OCI-LY7 (cell line): Measurements from ENCODE around the gene ANKS1B. TPM values are rescaled to one million over a fixed set of nuclear protein-coding genes. Genes with fewer than 3 reads are reported as not detected.

Experiments
- BruUV-seq: library from RNA; stranded (reverse); fragments of 400-500 nt; replicated peaks from 2 replicates; lab custom pipeline; 2021; lab: Mats Ljungman, UMichigan
- CTCF ChIA-PET: fragments of 300-600 bp; sonication (Branson Sonifier 250); formaldehyde crosslinking; loops from one replicate; lab custom pipeline; 2022; ENCODE audit warnings: antibody characterized with exemption; ENCODE audit not compliant: unreplicated experiment; lab: Charles Lee
- POLR2A ChIA-PET: fragments of 300-600 bp; sonication (Branson Sonifier 250); formaldehyde crosslinking; loops from one replicate; lab custom pipeline; 2022; ENCODE audit warnings: antibody characterized with exemption; lab: Charles Lee
- DNase-seq: peaks from one replicate; pipeline ENCODE4 v3.0.0-alpha.2; 2015; ENCODE audit warnings: low spot score
- H2AFZ ChIP-seq: fragments of 200-600 bp; sonication (generic), shearing (Covaris generic); 2 replicates; pipeline ENCODE4 v1.6.1; 2014; ENCODE audit warnings: mild to moderate bottlenecking, antibody characterized with exemption, low read length, moderate library complexity
- H3K27ac ChIP-seq: fragments of 200-600 bp; sonication (generic); 2 replicates; pipeline ENCODE4 v1.5.1; 2014; ENCODE audit warnings: mixed run types, low read depth, mild to moderate bottlenecking, moderate library complexity, low read length, inconsistent platforms; ENCODE audit not compliant: poor library complexity, severe bottlenecking
- H3K36me3 ChIP-seq: fragments of 200-600 bp; sonication (generic); 2 replicates; pipeline ENCODE4 v1.6.1; 2014; ENCODE audit warnings: mild to moderate bottlenecking, antibody characterized with exemption, low read length, moderate library complexity, mixed read lengths; ENCODE audit not compliant: insufficient read depth
- H3K4me1 ChIP-seq: fragments of 200-600 bp; sonication (generic); 2 replicates; pipeline ENCODE4 v1.5.1; 2014; ENCODE audit warnings: mild to moderate bottlenecking, low read length; ENCODE audit not compliant: insufficient read depth, poor library complexity, severe bottlenecking
- H3K4me2 ChIP-seq: fragments of 200-600 bp; sonication (generic); 2 replicates; pipeline ENCODE4 v1.6.1; 2014; ENCODE audit warnings: mild to moderate bottlenecking, low read length
- H3K4me3 ChIP-seq: fragments of 200-600 bp; sonication (generic); 2 replicates; pipeline ENCODE4 v1.5.1; 2014; ENCODE audit warnings: mild to moderate bottlenecking, low read depth, low read length; ENCODE audit not compliant: poor library complexity, severe bottlenecking
- H3K79me2 ChIP-seq: fragments of 200-600 bp; sonication (generic); 2 replicates; pipeline ENCODE4 v1.6.1; 2016; ENCODE audit warnings: low read depth, mild to moderate bottlenecking, low read length, moderate library complexity, mixed read lengths; ENCODE audit not compliant: insufficient read depth
- H3K9me2 ChIP-seq: fragments of 200-600 bp; sonication (generic); 2 replicates; pipeline ENCODE4 v1.6.1; 2016; ENCODE audit warnings: mild to moderate bottlenecking, low read length, mixed read lengths; ENCODE audit not compliant: insufficient read depth
- H3K9me3 ChIP-seq: fragments of 200-600 bp; sonication (generic); 2 replicates; pipeline ENCODE4 v1.6.1; 2014; ENCODE audit warnings: mild to moderate bottlenecking, mixed run types, low read length, mixed read lengths
- H4K20me1 ChIP-seq: fragments of 200-600 bp; sonication (generic); 2 replicates; pipeline ENCODE4 v1.6.1; 2014; ENCODE audit warnings: mild to moderate bottlenecking, antibody characterized with exemption, low read length, moderate library complexity, mixed read lengths; ENCODE audit not compliant: insufficient read depth
- EZH2phosphoT487 ChIP-seq: fragments of 200-600 bp; sonication (generic); IDR thresholded peaks from 2 replicates; pipeline ENCODE4 v1.6.1; 2018; ENCODE audit warnings: low read depth, borderline replicate concordance, mild to moderate bottlenecking, mixed run types, antibody characterized with exemption, low read length, moderate library complexity, mixed read lengths
- intact Hi-C: fragments of 100-400 bp; cut with micrococcal nuclease; formaldehyde crosslinking; loops from one replicate; pipeline ENCODE4 v1.10.0; 2022; ENCODE audit not compliant: unreplicated experiment
- total RNA-seq, 2 experiments: library from RNA; depleted of rRNA in 1 of 2; stranded (reverse); fragments of >200 nt in 1 of 2; shearing (Covaris generic) in 1 of 2; gene quantifications; 2 replicates each; pipeline ENCODE4 v1.2.3, GENCODE V29; 2014 to 2022
- TF ChIP-seq, protein P1 (sequence below): fragments of 200-600 bp; sonication (generic); conservative IDR thresholded peaks from 2 replicates; pipeline ENCODE4 v1.5.1; 2014; ENCODE audit warnings: mild to moderate bottlenecking, antibody characterized with exemption, low read length, moderate library complexity, mixed read lengths

The ANKS1B gene
- total RNA-seq, 2 experiments from 2014 or later: 2.9 to 6.0 TPM

- ChIA-PET CTCF (no interaction called here), POLR2A (interaction anchor here (1.0 kb wide), 1 partner anchor 84 kb away, joined by 4 read pairs; no protein-coding TSS in a partner anchor)
- no peak overlapping the region for H3K27ac ChIP-seq
- H3K4me3 ChIP-seq: no peak overlapping the region
- intact Hi-C loops: no loop called here
- H3K4me2 ChIP-seq: no peak overlapping the region
- no peak for DNase-seq
- no peak for TF ChIP-seq EZH2phosphoT487
- TF ChIP-seq, protein P1, sequence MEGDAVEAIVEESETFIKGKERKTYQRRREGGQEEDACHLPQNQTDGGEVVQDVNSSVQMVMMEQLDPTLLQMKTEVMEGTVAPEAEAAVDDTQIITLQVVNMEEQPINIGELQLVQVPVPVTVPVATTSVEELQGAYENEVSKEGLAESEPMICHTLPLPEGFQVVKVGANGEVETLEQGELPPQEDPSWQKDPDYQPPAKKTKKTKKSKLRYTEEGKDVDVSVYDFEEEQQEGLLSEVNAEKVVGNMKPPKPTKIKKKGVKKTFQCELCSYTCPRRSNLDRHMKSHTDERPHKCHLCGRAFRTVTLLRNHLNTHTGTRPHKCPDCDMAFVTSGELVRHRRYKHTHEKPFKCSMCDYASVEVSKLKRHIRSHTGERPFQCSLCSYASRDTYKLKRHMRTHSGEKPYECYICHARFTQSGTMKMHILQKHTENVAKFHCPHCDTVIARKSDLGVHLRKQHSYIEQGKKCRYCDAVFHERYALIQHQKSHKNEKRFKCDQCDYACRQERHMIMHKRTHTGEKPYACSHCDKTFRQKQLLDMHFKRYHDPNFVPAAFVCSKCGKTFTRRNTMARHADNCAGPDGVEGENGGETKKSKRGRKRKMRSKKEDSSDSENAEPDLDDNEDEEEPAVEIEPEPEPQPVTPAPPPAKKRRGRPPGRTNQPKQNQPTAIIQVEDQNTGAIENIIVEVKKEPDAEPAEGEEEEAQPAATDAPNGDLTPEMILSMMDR: no peak
- no peaks in the 10 kb centered on the region for H3K9me3 ChIP-seq
- H3K9me2 ChIP-seq: no peaks in the 10 kb centered on the region
- H3K4me1 ChIP-seq: no peaks in the 10 kb centered on the region
- H4K20me1 ChIP-seq: no peaks in the 10 kb centered on the region
- no peaks in the 10 kb centered on the region for H3K36me3 ChIP-seq
- no TSS peak for BruUV-seq
- H2AFZ ChIP-seq: no peak overlapping the region
- H3K79me2 ChIP-seq: no peaks in the 10 kb centered on the region
These were observed 1114.2 kb downstream of the ANKS1B start for GRCh38 chr12:98870504-98870903.

- ChIA-PET POLR2A (interaction anchor here (1.0 kb wide), 1 partner anchor 84 kb away, joined by 4 read pairs; no protein-coding TSS in a partner anchor), CTCF (no interaction called here)
- Histone ChIP-seq H3K4me1 (no peaks in the 10 kb centered on the region), H3K79me2 (no peaks in the 10 kb centered on the region), H3K4me2 (no peak overlapping the region), H3K4me3 (no peak overlapping the region), H3K9me2 (no peaks in the 10 kb centered on the region), H3K36me3 (no peaks in the 10 kb centered on the region), H3K9me3 (no peaks in the 10 kb centered on the region), H4K20me1 (no peaks in the 10 kb centered on the region), H2AFZ (no peak overlapping the region), H3K27ac (no peak overlapping the region)
- TF ChIP-seq, protein P1: no peak
- TF ChIP-seq EZH2phosphoT487: no peak
- intact Hi-C loops: no loop called here
- BruUV-seq: no TSS peak
- no peak for DNase-seq
These were observed 1114.7 kb downstream of the ANKS1B start for GRCh38 chr12:98869886-98870503.

- H4K20me1 ChIP-seq: no peaks in the 10 kb centered on the region
- ChIA-PET CTCF (interaction anchor here (0.5 to 0.6 kb wide), 2 partner anchors 116 to 119 kb away, joined by 3 read pairs; no protein-coding TSS in a partner anchor), POLR2A (no interaction called here)
- no peak overlapping the region for H3K4me2 ChIP-seq
- no peaks in the 10 kb centered on the region for H3K9me2 ChIP-seq
- DNase-seq: no peak
- no peaks in the 10 kb centered on the region for H3K9me3 ChIP-seq
- no peak overlapping the region for H2AFZ ChIP-seq
- no peaks in the 10 kb centered on the region for H3K36me3 ChIP-seq
- H3K79me2 ChIP-seq: no peaks in the 10 kb centered on the region
- no peaks in the 10 kb centered on the region for H3K4me1 ChIP-seq
- TF ChIP-seq, protein P1: no peak
- no peak for TF ChIP-seq EZH2phosphoT487
- intact Hi-C loops: no loop called here
- BruUV-seq: no TSS peak
- no peak overlapping the region for H3K4me3 ChIP-seq
- H3K27ac ChIP-seq: no peak overlapping the region
These were observed 1116.2 kb downstream of the ANKS1B start for GRCh38 chr12:98868538-98868937.
